HCT116 (cell line): ENCODE results near the gene RNF150.

Experiments
- CTCF ChIP-seq, 3 experiments: fragments of 200-600 bp in 1 of 3; sonication (generic) in 1 of 3; IDR thresholded peaks in 2 of 3; conservative IDR thresholded peaks in 1 of 3; 2 replicates each; pipeline ENCODE4 v1.5.1; 2012 to 2017; ENCODE audit warnings: low read depth in 2 of 3, low read length in 2 of 3, antibody characterized with exemption in 1 of 3, borderline replicate concordance in 1 of 3, control low read depth in 1 of 3, mild to moderate bottlenecking in 1 of 3, mixed read lengths in 1 of 3, mixed run types in 1 of 3, moderate library complexity in 1 of 3; ENCODE audit not compliant: insufficient read depth in 1 of 3
- ELF1 ChIP-seq: IDR thresholded peaks from 2 replicates; pipeline ENCODE4 v1.6.1; 2012; ENCODE audit warnings: low read depth, borderline replicate concordance
- EZH2 ChIP-seq: fragments of 200-600 bp; sonication (generic); IDR thresholded peaks from 2 replicates; pipeline ENCODE4 v1.6.1; 2017; ENCODE audit warnings: antibody characterized with exemption, mixed run types
- EZH2phosphoT487 ChIP-seq: fragments of 200-600 bp; IDR thresholded peaks from 2 replicates; pipeline ENCODE4 v1.6.1; 2018; ENCODE audit warnings: antibody characterized with exemption, borderline replicate concordance
- FOSL1 ChIP-seq: IDR thresholded peaks from 2 replicates; pipeline ENCODE4 v1.6.1; 2012; ENCODE audit warnings: low read depth
- JUND ChIP-seq: IDR thresholded peaks from 2 replicates; pipeline ENCODE4 v1.6.1; 2012
- POLR2A ChIP-seq: IDR thresholded peaks from 2 replicates; pipeline ENCODE4 v1.7.0; 2011; ENCODE audit warnings: borderline replicate concordance; ENCODE audit not compliant: insufficient read depth, insufficient read length; ENCODE audit errors: extremely low read depth
- POLR2AphosphoS5 ChIP-seq: IDR thresholded peaks from 2 replicates; pipeline ENCODE4 v1.6.1; 2011; ENCODE audit warnings: mild to moderate bottlenecking, low read depth, low read length, moderate library complexity
- TCF7L2 ChIP-seq: IDR thresholded peaks from 2 replicates; pipeline ENCODE4 v1.7.0; 2011; ENCODE audit warnings: borderline replicate concordance, inconsistent platforms; ENCODE audit not compliant: insufficient read depth, insufficient read length; ENCODE audit errors: extremely low read depth
- YY1 ChIP-seq: IDR thresholded peaks from 2 replicates; pipeline ENCODE4 v1.6.1; 2011; ENCODE audit warnings: low read length, low read depth, moderate library complexity, mild to moderate bottlenecking; ENCODE audit not compliant: insufficient replicate concordance; ENCODE audit errors: extremely low read depth

- no peak for TF ChIP-seq JUND
- no peak for TF ChIP-seq EZH2
- TF ChIP-seq TCF7L2 = no peak
- no peak for TF ChIP-seq EZH2phosphoT487
- TF ChIP-seq CTCF (IDR thresholded peaks at IDR 0.05 in 2 of 3, conservative IDR thresholded peaks at IDR 0.05 in 1 of 3; ENCODE audit: borderline replicate concordance in 1 of 3, insufficient read depth in 1 of 3, low read depth in 2 of 3, low read length in 2 of 3) = no peak
- no peak for TF ChIP-seq POLR2AphosphoS5
- no peak for TF ChIP-seq FOSL1
- TF ChIP-seq ELF1 = no peak
- no peak for TF ChIP-seq POLR2A
- no peak for TF ChIP-seq YY1
Observed at GRCh38 chr4:140874056-140874455, 259.2 kb downstream of the RNF150 start.
